MV-4-11 (cell line): ENCODE results near the gene DAAM1.
A peak's percentile ranks its signal among the peaks of the same experiment; 100 is the strongest.

Experiments
- DNase-seq: peaks from one replicate; lab custom pipeline; 2025; lab: John Stamatoyannopoulos, UW

DAAM1 gene

DNA sequence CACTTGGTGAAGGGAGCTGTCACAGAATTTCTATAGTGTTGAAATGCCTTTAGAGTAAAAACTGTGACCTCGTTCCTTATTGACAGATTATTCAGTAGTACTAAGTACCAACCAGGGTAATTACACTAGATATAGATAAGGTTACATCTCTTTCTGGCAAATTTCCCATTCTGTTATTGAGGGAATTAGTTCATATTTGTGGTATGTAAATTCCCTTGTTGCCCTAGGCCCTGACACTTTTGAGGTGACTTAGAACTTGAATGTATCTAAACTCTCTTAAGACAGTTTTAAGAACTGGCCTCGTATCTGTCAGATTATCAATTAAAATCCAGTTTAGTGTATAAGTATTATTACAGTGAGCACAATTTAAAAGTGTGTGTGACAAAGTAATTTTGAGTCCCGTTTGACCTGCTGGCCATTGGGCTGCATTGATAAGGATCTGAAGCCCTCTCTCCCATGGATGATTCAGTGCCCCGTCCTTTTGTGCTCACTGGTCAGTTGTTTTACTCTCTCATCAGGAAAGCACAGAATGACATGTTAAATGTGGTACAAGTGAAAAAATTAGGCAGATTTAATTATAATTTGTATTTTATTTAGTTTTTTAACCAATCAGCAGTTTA, 153.5 kb downstream of the DAAM1 start:
- DNase-seq, result no peak

DNA sequence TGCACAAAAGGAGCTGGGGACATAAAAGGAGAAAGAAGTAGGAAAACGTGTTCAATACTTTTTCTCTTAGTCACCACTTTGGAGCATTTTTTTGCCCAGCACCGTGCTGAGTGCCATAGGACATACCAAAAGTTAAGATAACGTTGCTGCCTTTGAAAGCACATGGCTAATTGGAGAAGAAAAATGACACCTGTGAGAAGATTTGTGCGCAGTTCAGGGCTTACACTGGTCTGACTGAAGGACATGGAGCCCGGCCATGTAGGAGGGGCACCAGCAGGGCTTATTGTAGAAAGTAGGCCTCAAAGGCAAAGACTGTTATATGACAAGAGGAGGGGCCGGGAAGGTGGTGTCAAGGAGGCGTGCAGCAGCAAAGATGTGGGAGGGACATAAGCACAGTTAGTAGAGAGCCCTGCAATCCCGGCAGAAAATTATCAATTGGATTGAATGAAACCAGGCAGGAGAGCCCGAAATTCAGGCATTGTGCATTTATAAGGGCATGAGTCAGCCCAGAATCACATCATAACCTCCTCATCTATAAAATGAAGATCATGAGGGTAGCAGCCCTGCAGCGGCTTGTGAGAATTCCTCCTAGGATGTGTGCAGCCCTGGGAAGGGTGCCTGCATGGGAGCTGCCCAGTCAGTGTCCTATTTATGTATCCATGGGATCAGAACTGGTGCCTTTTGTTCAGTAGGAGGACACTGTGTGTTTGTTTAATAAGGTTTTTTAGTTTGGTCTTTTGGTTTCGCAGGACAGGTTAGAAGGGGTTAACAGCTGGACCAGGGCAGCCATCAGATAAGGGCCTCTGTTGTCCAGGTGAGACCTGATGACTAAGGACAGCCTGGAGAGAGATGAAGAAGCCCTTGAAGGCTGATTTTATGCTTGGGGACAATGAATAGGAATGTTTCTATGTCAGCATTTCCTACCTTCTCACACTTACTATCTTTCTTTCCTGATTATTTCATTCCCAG, 154.3 kb downstream of the DAAM1 start:
- no peak for DNase-seq

DNA sequence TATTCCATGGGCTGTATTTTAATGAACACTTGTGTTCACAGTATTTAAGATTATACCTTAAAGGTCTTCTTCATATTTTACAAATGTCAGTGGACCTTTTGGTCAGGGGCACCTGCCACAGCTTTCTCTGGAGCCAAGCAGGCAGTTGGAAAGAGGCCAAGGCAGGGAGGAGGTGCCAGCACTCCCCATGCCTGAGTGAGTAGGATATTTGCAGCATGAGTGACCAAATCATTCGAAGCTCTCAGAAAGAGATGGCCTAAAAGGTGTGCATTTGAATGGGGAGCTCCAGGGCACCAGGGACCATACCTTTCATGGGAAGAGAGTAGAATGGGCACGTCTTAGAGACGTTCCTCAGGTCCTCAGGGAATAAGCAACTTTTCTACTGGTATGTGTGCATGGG, 155.1 kb downstream of the DAAM1 start:
- DNase-seq, result no peak

DNA sequence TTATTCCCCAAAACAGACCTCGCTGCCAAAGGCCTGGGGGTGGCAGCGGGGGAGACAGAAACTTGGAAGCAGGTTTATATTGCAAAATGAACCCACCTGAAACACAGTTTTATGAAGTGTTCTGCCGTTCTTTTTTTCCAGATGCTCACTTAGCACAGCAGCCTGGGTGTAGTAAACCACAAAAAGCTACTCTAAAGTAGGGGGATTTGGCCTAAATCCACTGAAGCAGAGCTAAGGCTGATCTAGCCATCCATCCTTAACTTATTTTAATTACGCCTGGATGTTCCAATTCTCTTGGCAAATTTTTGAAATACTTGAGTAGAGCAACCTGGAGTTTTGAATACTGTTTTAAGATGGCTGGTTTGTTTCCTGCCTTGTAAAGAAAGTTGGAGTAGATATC, 155.5 kb downstream of the DAAM1 start:
- no peak for DNase-seq

DNA sequence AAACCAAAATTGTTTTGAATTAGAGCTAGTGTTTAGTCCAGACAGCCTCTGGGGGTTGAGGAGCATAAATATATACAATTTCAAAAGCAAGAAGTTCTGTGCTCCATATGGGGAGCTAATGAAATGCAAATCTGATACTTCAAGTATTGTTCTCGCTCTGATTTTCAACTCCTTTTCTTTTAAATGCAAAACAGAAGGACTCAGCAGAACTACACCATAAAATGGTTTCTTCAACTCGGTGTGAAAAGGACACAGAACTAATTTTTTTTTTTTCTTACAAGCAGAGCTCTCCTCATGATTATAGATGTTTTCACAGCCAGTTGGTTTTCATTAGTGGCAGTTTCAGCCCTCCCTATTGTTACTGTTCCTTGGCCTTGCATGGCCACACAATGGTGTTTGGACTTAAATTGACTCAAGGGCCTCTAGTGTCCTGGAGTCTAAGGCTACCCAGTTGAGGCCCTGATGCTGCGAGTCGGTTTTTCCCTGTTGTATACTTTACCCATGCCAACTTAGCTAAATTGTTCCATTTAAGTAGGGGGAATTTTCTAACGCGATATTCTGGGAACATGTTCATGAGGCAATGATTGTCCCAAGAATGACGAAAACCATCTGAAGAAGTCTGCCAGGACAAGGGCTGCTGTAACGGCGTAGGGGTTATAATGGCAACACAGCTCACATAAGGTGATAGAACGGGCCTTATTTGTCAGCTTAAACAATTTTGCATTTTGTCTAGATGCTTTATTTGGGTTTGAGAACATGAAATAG, 156.4 kb downstream of the DAAM1 start:
- no peak for DNase-seq

DNA sequence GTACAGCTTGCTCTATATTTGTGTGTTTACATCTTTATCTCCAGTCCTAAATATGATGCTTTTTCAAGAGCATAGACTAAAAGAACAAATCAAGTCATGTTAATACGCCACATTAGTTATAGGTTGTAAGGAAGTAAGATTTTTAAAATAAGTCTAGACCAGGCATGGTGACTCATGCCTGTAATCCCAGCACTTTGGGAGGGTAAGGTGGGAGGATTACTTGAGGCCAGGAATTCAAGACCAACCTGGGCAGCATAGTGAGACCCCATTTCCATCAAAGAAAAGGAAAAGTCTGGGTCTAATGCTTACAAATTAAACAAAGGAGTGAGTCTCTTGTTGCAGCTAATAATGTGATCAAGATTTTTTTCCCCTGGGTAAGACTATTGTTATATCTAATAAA, 157.9 kb downstream of the DAAM1 start:
- DNase-seq, result no peak

DNA sequence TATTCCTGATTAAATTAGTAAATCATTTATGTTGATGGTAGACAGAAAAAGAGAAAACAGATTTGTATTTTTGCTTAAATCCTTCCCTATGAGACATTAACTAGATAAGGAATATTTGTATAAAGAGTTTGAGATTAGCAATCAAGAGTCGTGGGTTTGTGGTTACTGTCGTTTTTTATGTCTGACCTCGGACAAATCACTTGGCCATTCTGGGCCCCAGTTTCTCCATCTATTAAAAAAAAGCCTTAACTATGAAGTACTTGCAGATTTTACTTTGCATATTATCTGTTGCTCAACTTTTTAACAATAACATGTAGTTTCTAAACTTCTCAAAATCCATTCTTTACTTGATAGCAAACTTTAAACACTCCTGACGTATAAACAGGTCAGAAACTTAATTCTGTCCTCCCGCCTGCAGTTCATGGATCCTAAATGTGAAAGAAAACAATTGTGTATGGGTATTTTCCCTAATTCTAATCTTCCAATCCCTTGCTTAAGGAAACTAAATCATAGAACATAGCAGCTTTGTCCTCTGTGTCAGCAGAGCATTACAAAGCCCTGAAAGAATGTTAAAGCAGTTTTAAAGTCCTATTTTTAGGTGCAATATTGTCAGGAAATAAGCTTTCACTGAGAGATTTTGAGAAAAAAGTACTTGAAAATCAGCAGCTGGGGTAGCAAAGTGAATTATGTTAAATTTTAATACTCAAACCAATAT, 158.5 kb downstream of the DAAM1 start:
- no peak for DNase-seq

DNA sequence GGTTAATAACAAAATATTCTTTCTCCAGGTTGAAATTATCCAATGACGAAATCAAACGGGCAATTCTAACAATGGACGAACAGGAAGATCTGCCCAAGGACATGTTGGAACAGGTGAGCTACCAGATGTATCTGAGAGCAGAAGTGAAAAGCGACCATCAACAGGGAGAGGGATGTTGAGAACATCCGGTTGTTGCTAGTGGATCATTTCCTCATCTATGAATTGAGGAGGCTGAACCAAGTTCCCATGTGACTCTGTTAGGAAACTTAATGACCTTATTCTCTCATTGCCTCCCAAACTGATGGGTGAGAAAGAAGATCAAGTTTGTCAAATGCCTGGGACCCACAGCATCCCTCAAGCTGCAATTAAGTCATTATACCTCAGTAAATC, 159.0 kb downstream of the DAAM1 start:
- peak; percentile 58 for DNase-seq

DNA sequence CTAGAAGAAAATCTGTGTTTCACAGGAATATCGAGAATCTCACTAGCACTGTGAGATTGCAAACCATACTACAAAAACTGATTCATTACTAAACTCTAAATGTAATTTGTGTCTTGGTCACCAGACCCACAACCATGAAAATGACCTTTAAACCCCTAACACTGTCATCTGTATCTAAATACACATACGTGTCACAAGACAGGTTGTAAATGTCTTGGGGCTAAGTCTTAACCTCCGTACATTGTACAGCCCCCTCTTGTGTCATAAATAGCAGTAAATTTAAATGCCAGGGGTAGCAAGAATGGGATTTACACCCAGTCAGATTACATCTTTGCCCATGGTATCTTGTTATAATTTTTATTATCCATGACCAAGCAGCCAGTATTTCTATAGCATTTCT, 159.4 kb downstream of the DAAM1 start:
- no peak for DNase-seq

DNA sequence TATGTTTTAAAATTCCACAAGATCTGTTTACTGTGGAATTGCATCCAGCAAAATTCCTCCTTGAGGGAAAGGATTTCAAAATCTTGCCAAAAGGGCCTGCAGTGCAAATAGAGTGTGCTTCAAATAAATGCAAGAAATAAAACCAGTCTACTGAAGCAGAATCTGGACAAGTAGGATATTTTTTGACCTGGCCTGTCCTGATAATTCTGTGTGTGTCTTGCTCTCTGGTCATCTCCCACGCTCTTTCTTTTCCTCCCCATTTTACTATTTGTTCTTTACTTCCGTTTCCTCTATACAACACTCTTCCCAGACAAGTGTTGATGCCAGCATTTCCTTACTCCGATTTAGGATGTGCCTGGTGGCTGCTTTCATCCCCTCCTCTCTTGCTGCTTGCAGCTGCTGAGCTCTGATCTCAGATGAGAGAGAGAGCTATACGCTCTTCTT, 160.8 kb downstream of the DAAM1 start:
- no peak for DNase-seq

DNA sequence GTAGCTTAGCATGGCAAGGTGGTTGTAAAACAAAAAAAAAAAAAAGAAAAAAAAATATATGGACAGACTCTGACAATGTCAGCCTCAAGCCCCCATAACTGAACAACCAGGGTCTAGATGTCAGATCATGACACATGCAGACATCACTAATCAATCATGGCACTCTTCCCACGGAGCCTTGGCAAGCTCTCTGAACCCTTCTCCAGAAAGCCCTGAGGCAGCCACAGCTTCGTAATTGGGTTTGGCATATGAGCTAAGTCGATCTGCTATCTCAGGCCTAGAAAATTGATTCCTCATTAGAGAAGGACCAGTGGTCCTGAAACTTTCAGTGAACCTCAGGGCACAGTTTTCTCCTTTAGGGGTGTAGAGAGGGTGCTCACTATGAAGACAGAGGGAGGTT, 164.5 kb downstream of the DAAM1 start:
- no peak for DNase-seq

DNA sequence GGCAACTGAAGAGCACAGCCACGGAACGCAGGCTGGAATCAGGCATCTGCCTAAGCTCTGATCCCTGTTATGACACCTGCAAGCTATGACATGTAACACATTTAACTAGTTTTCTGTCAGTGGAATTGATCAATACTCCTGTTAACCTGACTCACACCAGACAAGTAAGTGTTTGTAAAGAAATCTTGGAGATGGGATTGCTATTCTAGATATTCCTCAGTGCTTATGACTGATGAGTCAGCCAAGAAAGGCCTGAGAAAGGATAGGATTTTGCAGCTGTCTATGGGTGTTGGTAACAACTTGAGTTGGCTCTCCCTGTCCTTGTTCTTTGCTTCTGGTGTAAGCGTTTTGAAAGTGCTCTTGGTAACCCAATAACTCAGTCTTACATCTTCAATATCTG, 166.2 kb downstream of the DAAM1 start:
- no peak for DNase-seq

DNA sequence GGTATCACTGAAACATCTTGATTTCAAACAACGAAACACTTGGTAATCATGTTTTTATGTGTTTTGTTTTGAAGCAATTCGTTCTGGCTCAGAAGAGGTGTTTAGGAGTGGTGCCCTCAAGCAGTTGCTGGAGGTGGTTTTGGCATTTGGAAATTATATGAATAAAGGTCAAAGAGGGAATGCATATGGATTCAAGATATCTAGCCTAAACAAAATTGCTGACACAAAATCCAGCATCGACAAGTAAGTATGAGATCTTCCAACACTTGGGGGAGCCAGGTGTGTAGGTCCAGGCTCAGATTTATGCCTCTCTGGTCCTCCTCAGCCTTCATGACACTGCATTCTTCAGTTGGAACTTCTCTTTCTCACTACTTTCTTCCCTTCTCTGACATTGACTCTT, 166.6 kb downstream of the DAAM1 start:
- DNase-seq, result no peak

DNA sequence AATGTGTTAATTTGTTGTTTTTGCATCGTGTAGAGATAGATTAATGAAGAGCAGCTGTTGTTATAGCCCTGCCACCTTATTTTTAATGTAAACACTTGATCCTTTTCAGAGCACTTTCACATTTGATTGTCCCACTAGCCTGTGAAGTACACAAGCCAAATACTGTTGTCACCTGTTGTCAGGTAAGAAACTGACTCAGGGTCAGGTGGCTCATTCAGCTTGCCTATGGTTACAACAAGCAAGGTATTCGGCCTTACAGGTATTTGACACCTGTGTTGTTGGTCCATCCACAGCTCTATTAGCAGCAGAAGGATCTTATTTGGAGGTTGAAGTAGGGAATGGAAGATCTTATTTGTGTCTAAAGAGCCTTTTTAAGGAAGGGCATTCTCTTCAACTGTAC, 167.8 kb downstream of the DAAM1 start:
- no peak for DNase-seq

DNA sequence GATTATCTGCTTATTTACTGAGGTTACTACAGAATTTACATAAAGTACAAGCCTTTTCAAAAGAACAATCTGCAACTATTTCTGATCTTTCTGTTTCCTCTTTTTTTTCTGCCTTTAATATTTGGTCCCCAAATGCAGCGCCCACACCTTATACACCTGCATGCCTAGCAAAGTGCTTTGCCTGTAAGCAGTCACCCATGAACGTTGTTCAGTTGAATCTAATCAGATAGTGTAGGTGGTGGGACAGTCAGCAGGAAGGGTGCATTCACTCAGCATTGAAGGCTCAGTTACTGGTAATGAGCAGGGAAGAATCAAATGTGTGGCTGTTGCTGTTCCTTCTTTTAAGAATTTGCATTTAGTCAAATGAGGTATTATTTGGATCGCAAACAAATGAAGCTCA, 168.3 kb downstream of the DAAM1 start:
- DNase-seq, result no peak

DNA sequence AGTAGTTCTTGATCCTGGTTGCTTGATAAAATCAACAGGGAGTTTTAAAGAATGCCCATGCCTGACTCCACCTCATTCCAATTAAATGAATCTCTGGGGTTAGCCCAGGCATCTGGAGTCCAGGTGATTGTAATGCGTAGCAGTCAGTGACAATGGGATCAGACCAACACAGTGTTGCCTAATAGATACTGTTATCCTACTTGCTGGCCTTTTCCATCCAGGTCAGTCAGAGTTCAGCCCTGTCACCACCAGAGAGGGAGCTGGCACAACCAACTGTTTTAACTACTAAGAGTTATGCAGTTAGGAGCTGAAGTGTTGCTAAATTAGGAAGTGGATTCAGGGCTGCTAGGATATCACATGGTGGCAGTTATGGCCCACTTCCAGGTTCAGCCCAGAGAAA, 169.6 kb downstream of the DAAM1 start:
- peak; percentile 92 for DNase-seq

DNA sequence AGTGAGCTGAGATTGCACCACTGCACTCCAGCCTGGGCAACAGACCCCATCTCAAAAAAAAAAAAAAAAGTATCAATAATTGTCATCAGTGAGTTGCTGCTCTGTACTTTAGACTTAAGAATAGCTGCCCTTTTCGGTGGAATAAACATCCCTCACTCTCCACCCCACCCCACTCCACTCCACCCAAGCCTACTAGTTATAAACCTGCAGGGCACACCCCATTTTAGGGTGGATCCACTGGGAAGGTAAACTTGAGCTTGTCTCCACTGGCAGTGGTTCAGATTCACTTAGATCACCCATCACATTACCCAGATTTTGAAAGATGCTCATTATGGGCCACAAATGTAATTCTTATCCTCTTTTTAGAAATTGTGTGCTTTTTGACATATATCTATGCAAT, 170.3 kb downstream of the DAAM1 start:
- DNase-seq, result no peak

DNA sequence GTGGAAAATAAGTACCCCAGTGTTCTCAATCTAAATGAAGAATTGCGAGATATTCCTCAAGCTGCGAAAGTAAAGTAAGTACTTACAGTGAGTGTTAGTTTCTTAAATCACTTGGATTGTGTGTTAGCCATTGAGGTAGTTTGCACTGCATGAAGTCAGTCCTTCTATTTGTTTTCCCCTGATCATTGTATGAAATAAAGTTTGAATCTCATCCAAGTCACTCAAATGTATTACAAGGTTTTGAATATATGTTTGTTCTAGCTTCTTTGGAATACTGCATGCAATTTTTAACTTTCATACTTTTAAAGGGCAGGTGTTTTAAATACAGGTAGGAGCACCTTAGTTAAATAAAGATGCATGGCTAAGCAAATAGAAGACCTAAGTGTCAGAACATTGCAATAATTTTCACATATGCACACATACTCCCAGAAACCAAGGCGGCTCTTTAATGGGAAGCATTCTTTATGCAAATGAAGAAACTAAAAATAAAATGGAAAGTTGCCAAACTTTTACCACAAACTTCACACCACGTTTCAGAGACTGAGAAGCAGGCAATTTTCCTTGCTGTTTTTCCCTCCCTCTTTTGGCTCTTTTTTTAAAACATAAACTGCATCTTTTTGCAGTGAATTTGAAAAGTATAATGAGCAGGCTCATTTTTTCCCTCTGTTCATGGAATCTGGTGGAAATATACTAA, 171.1 kb downstream of the DAAM1 start:
- peak; percentile 83 for DNase-seq

DNA sequence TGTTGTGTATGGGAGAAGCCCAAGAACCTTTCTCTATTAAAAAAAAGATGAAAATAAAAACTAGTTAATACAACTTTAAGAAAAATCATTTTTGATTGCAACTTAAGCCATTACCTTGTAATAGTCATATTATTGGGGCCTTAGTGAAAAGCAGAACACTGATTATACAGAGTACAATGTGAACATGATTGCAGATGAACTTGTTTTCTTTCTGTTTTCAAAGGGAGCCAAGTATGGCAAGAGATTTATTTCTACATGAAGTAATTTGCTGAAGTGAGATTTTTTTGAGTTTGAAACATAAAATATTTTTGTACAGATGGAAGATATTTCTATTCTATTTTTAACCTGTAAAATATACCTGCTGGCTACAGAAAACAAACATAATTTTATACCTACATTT, 171.8 kb downstream of the DAAM1 start:
- no peak for DNase-seq

DNA sequence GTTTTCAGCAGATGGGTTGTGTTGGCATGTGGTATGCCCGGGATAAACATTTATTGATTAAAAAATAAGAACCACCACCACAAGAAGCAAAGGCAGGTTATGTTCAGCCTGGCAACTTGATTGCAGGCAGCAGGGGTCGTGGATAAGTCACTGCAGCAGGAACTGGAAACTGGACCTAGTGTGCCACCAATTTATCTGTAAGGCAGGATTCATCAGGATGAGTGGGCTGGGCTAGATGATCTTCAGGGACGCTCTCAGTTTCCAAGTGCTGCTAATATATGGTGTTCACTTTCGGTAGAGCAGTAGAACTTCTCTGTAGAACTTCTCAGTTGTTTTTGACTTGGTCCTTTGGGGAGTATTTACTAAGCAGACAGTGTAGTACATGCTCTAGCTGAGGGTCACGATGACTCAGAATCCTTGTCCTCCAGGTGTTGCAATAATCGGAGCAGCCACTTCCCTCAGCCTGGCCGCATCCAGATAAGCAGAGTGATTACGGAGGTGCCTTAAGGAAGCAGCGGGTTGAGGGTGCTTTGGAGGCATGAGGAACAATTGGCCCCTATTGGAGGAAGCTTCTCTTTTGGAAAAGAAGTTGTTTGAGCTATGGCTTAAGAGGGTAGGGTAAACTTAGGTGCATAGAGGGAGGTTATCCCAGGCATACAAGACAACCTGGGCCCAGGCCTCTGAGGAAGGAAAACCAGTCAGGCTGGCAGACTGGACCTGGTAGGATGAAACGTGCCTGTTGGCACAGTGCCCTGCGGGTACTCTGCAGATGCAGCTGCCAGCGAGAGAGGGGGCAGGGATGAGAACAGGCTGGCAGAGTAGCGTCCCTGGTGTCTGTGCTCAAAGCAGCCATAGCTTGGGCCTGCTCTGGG, 172.7 kb downstream of the DAAM1 start:
- DNase-seq, result peak; percentile 92

DNA sequence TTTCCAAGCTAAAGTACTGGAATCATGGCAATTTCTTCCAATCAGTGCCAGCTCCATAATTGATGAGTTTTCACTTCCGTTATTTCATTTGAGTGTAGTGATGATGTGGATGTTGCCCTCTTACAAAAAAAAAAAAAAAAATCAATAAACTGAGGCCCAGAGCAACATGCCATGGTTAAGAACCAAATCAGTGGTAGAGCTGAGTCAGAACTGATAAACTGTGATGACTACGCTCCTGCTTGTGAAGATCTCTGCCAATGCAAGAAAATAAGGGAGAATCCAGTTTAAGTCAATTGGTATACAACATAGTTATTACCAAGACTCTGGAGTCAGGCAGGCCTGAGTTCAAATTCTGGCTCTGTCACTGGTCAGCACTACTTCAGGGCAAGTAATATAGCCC, 174.0 kb downstream of the DAAM1 start:
- no peak for DNase-seq
